22Rv1 (cell line): ENCODE data around the gene PIGQ.

ENCODE experiments used
- H3K27ac ChIP-seq: fragments of 450-650 bp; 2 replicates; pipeline ENCODE4 v1.5.1; 2017
- ZFX ChIP-seq: fragments of 450-650 bp; IDR thresholded peaks from 2 replicates; pipeline ENCODE4 v1.6.1; 2017; ENCODE audit warnings: antibody characterized with exemption, borderline replicate concordance
- TF ChIP-seq, protein P1 (sequence below): fragments of 450-650 bp; IDR thresholded peaks from 2 replicates; pipeline ENCODE4 v1.5.1; 2017; ENCODE audit warnings: mild to moderate bottlenecking

PIGQ gene

GRCh38 chr16:591231-591630 is 21.5 kb downstream of the PIGQ start:
- no peak for TF ChIP-seq ZFX
- TF ChIP-seq, protein P1, sequence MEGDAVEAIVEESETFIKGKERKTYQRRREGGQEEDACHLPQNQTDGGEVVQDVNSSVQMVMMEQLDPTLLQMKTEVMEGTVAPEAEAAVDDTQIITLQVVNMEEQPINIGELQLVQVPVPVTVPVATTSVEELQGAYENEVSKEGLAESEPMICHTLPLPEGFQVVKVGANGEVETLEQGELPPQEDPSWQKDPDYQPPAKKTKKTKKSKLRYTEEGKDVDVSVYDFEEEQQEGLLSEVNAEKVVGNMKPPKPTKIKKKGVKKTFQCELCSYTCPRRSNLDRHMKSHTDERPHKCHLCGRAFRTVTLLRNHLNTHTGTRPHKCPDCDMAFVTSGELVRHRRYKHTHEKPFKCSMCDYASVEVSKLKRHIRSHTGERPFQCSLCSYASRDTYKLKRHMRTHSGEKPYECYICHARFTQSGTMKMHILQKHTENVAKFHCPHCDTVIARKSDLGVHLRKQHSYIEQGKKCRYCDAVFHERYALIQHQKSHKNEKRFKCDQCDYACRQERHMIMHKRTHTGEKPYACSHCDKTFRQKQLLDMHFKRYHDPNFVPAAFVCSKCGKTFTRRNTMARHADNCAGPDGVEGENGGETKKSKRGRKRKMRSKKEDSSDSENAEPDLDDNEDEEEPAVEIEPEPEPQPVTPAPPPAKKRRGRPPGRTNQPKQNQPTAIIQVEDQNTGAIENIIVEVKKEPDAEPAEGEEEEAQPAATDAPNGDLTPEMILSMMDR = no peak

DNA sequence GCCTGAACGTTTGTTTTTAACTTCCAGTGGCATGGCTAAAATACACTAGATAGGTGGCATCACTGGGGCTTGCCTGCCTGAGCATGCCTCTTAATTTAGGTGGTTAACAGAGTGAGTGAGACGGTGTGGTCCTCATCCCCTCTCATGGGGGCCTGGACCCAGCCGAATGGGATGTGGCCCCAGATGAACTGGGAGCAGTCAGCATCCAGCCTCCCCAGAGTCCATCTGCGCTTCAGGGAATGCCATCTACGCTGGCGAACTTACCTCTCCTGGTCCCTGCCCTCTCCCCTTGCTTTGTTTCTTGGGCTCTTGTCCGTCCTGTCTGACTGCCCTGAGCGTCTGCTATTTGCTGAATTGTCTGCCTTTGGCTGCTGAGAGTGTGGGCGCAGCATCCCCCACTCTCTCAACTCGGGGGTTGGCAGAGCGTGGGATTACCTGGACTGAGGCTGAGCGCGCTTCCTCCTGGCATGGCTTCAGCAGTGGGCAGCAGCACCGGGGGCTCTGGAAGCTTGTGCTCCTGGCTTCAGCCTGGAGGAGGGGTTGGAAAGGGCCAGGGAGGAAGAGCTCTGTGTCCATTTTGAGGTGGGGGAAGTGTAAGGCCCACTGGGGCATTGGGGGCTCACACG is 22.2 kb downstream of the PIGQ start:
- H3K27ac ChIP-seq = peak overlapping the region; percentile 99
- TF ChIP-seq, protein P1 = no peak
- no peak for TF ChIP-seq ZFX

More at GRCh38 chr16:591231-591630, 21.5 kb downstream of the PIGQ start:
- peak overlapping the region; percentile 99 for H3K27ac ChIP-seq

- H3K27ac ChIP-seq = peak overlapping the region; percentile 99
- TF ChIP-seq, protein P1 = no peak
- no peak for TF ChIP-seq ZFX
Observed at GRCh38 chr16:592518-593306, 22.9 kb downstream of the PIGQ start.

GRCh38 chr16:593406-593805 is 23.6 kb downstream of the PIGQ start:
- no peak for TF ChIP-seq ZFX
- TF ChIP-seq, protein P1 = no peak
- H3K27ac ChIP-seq = peak overlapping the region; percentile 99

DNA sequence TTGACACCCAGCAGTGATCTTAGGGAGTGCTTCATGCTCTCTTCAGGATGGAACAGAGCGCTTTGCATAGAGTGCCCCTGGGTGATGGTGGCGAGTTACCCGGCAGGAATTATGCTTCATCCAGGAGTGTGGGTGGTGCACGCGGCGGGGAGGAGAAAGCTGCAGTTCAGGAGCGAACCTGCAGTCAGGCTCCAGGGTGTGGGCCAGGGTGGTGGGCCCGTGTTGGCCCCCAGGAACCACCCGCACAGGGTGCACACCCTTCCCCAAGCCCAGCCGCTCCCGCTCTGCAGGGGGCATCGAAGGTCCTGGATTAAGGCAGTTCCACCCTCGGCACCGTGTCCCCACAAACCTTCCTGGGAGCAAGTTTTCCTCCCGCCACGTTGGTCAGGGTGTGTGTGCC is 24.0 kb downstream of the PIGQ start:
- TF ChIP-seq, protein P1 = no peak
- TF ChIP-seq ZFX = no peak

GRCh38 chr16:595094-595528 is 25.3 kb downstream of the PIGQ start:
- TF ChIP-seq ZFX = no peak
- TF ChIP-seq, protein P1 = no peak

More for the DNA sequence above, 24.0 kb downstream of the PIGQ start:
- H3K27ac ChIP-seq = peak overlapping the region; percentile 99

More at GRCh38 chr16:595094-595528, 25.3 kb downstream of the PIGQ start:
- H3K27ac ChIP-seq = peak overlapping the region; percentile 99; the same call in 1 of the 2 replicates
